GM23338 (cell line): Measurements from ENCODE around the gene CD79A. TPM values are rescaled to one million over a fixed set of nuclear protein-coding genes. Genes with fewer than 3 reads are reported as not detected.

Source experiments
- ATAC-seq: fragments of 200-7000 bp; cut with Tn5 transposase; 3 replicates; pipeline ENCODE4 v1.9.1; 2020
- DNase-seq: peaks from one replicate; pipeline ENCODE4 v3.0.0-alpha.2; 2015; ENCODE audit warnings: low spot score
- H2AFZ ChIP-seq: fragments of 200-600 bp; sonication (generic); 2 replicates; pipeline ENCODE4 v1.8.0; 2016; ENCODE audit warnings: antibody characterized with exemption, mild to moderate bottlenecking, moderate library complexity
- H3F3A ChIP-seq: fragments of 200-600 bp; sonication (generic); replicated peaks from 2 replicates; pipeline ENCODE4 v1.8.0; 2017; ENCODE audit warnings: antibody characterized with exemption, mixed run types, low read depth
- H3K27ac ChIP-seq: fragments of 200-600 bp; sonication (generic); 2 replicates; pipeline ENCODE4 v1.6.1; 2016; ENCODE audit warnings: low read depth
- H3K27me3 ChIP-seq: fragments of 200-600 bp; sonication (generic); 2 replicates; pipeline ENCODE4 v1.8.0; 2016; ENCODE audit warnings: mild to moderate bottlenecking, mixed run types, moderate library complexity; ENCODE audit not compliant: insufficient read depth
- H3K36me3 ChIP-seq: fragments of 200-600 bp; sonication (generic); 2 replicates; pipeline ENCODE4 v1.8.0; 2016; ENCODE audit warnings: mild to moderate bottlenecking; ENCODE audit not compliant: insufficient read depth
- H3K4me1 ChIP-seq: fragments of 200-600 bp; sonication (generic); 2 replicates; pipeline ENCODE4 v1.8.0; 2016; ENCODE audit warnings: mild to moderate bottlenecking, moderate library complexity; ENCODE audit not compliant: insufficient read depth
- H3K4me2 ChIP-seq: fragments of 200-600 bp; sonication (generic); 2 replicates; pipeline ENCODE4 v1.7.1; 2017; ENCODE audit warnings: mixed run types
- H3K4me3 ChIP-seq: fragments of 200-600 bp; sonication (generic); 2 replicates; pipeline ENCODE4 v1.6.1; 2016; ENCODE audit warnings: mixed run types
- H3K79me2 ChIP-seq: fragments of 200-600 bp; sonication (generic); replicated peaks from 2 replicates; pipeline ENCODE4 v1.8.0; 2017; ENCODE audit warnings: mild to moderate bottlenecking; ENCODE audit not compliant: insufficient read depth
- H3K9me2 ChIP-seq: fragments of 200-600 bp; sonication (generic); 2 replicates; pipeline ENCODE4 v1.8.0; 2017; ENCODE audit not compliant: insufficient read depth
- H4K20me1 ChIP-seq: fragments of 200-600 bp; sonication (generic); replicated peaks from 2 replicates; pipeline ENCODE4 v1.8.0; 2017; ENCODE audit warnings: mild to moderate bottlenecking; ENCODE audit not compliant: insufficient read depth
- H3K27ac Mint-ChIP-seq: 2 replicates; pipeline ENCODE4 v1.8.0; 2020; ENCODE audit warnings: inconsistent platforms, mild to moderate bottlenecking, moderate library complexity, mixed read lengths
- H3K27me3 Mint-ChIP-seq: 3 replicates; pipeline ENCODE4 v1.8.0; 2022; ENCODE audit warnings: low read depth, mild to moderate bottlenecking, moderate library complexity, mixed read lengths, inconsistent platforms; ENCODE audit not compliant: insufficient read depth, poor library complexity
- H3K36me3 Mint-ChIP-seq: 3 replicates; pipeline ENCODE4 v1.8.0; 2021; ENCODE audit warnings: low read depth, mild to moderate bottlenecking, inconsistent platforms, moderate library complexity, mixed read lengths
- H3K4me1 Mint-ChIP-seq: 3 replicates; pipeline ENCODE4 v1.8.0; 2020; ENCODE audit warnings: mild to moderate bottlenecking, inconsistent platforms, mixed read lengths
- H3K4me3 Mint-ChIP-seq: 3 replicates; pipeline ENCODE4 v1.8.0; 2021; ENCODE audit warnings: moderate library complexity, mild to moderate bottlenecking, inconsistent platforms, mixed read lengths
- H3K9me3 Mint-ChIP-seq: 3 replicates; pipeline ENCODE4 v1.8.0; 2020; ENCODE audit warnings: moderate library complexity, mild to moderate bottlenecking, inconsistent platforms, mixed read lengths
- CREB1 ChIP-seq: fragments of 250-450 bp; sonication (Bioruptor Pico); IDR thresholded peaks from 2 replicates; pipeline ENCODE4 v1.5.0; 2020; ENCODE audit warnings: low read depth, mild to moderate bottlenecking, moderate library complexity
- CTCF ChIP-seq, 2 experiments: fragments of 200-600 bp in 1 of 2; sonication (generic) in 1 of 2; conservative IDR thresholded peaks; 2 replicates each; pipeline versions ENCODE4 v1.5.1 to v1.6.1; 2016 to 2017; ENCODE audit warnings: antibody characterized with exemption in 2 of 2, low read depth in 2 of 2, mild to moderate bottlenecking in 2 of 2, moderate library complexity in 1 of 2
- ETS1 ChIP-seq: IDR thresholded peaks from 2 replicates; pipeline ENCODE4 v1.6.1; 2016; ENCODE audit warnings: antibody characterized with exemption
- EZH2 ChIP-seq: fragments of 200-600 bp; sonication (generic); IDR thresholded peaks from one replicate; pipeline ENCODE4 v1.8.0; 2017; ENCODE audit warnings: antibody characterized with exemption, mild to moderate bottlenecking, low read depth; ENCODE audit not compliant: unreplicated experiment
- EZH2phosphoT487 ChIP-seq: fragments of 200-600 bp; sonication (generic); IDR thresholded peaks from one replicate; pipeline ENCODE4 v1.8.1; 2018; ENCODE audit warnings: antibody characterized with exemption; ENCODE audit not compliant: unreplicated experiment
- JUNB ChIP-seq: IDR thresholded peaks from one replicate; pipeline ENCODE4 v1.6.1; 2016; ENCODE audit warnings: antibody characterized with exemption; ENCODE audit not compliant: unreplicated experiment
- NANOG ChIP-seq: IDR thresholded peaks from 2 replicates; pipeline ENCODE4 v1.6.1; 2016; ENCODE audit warnings: antibody characterized with exemption, borderline replicate concordance
- POLR2AphosphoS5 ChIP-seq: IDR thresholded peaks from 2 replicates; pipeline ENCODE4 v1.6.1; 2016; ENCODE audit warnings: antibody characterized with exemption, low read depth
- STAT1 ChIP-seq: IDR thresholded peaks from one replicate; pipeline ENCODE4 v1.6.1; 2016; ENCODE audit warnings: antibody characterized with exemption; ENCODE audit not compliant: unreplicated experiment
- ZNF114 ChIP-seq: fragments of 250-450 bp; sonication (Bioruptor Pico); IDR thresholded peaks from 2 replicates; pipeline ENCODE4 v1.5.0; 2020; ENCODE audit warnings: mild to moderate bottlenecking, moderate library complexity
- ZNF331 ChIP-seq: fragments of 250-450 bp; sonication (Bioruptor Pico); IDR thresholded peaks from 2 replicates; pipeline ENCODE4 v1.5.0; 2020; ENCODE audit warnings: low read depth, mild to moderate bottlenecking, moderate library complexity
- polyA plus RNA-seq: library from polyadenylated mRNA; unstranded; fragments of >200 nt; fragmentation: Nextera tagmentation; extraction: Ambion mirVana; gene quantifications from 2 replicates; pipeline ENCODE4 v1.2.1, GENCODE V29; 2016
- total RNA-seq: library from RNA; depleted of rRNA; stranded (reverse); fragments of >200 nt; shearing (Covaris generic); gene quantifications from 2 replicates; pipeline ENCODE4 v1.2.3, GENCODE V29; 2014
- TF ChIP-seq, protein P1 (sequence below): fragments of 250-450 bp; sonication (Bioruptor Pico); IDR thresholded peaks from 2 replicates; pipeline ENCODE4 v1.5.0; 2020; ENCODE audit warnings: mild to moderate bottlenecking, moderate library complexity
- TF ChIP-seq, protein P2 (sequence below): IDR thresholded peaks from one replicate; pipeline ENCODE4 v1.6.1; 2018; ENCODE audit warnings: antibody characterized with exemption; ENCODE audit not compliant: unreplicated experiment

The CD79A gene
- total and polyA plus RNA-seq, 2 experiments from 2014 or later = 0.27 TPM; not detected in 1

- Mint-ChIP-seq H3K4me3 (no peak overlapping the region), H3K27me3 (peaks cover 18% of the 10 kb centered on the region), H3K9me3 (peaks cover 14% of the 10 kb centered on the region; the same call in 2 of the 3 replicates), H3K36me3 (peaks cover 5% of the 10 kb centered on the region; the same call in 2 of the 3 replicates), H3K27ac (no peak overlapping the region), H3K4me1 (no peaks in the 10 kb centered on the region; the same call in 2 of the 3 replicates)
- H3K79me2 ChIP-seq = no peaks in the 10 kb centered on the region
- H2AFZ ChIP-seq = no peak overlapping the region
- H3K27me3 ChIP-seq = no peaks in the 10 kb centered on the region
- H3K4me1 ChIP-seq = no peaks in the 10 kb centered on the region
- no peaks in the 10 kb centered on the region for H3K9me2 ChIP-seq
- no peaks in the 10 kb centered on the region for H3K36me3 ChIP-seq
- no peak for DNase-seq
- no peak for TF ChIP-seq JUNB
- no peak for TF ChIP-seq EZH2
- TF ChIP-seq, protein P1, sequence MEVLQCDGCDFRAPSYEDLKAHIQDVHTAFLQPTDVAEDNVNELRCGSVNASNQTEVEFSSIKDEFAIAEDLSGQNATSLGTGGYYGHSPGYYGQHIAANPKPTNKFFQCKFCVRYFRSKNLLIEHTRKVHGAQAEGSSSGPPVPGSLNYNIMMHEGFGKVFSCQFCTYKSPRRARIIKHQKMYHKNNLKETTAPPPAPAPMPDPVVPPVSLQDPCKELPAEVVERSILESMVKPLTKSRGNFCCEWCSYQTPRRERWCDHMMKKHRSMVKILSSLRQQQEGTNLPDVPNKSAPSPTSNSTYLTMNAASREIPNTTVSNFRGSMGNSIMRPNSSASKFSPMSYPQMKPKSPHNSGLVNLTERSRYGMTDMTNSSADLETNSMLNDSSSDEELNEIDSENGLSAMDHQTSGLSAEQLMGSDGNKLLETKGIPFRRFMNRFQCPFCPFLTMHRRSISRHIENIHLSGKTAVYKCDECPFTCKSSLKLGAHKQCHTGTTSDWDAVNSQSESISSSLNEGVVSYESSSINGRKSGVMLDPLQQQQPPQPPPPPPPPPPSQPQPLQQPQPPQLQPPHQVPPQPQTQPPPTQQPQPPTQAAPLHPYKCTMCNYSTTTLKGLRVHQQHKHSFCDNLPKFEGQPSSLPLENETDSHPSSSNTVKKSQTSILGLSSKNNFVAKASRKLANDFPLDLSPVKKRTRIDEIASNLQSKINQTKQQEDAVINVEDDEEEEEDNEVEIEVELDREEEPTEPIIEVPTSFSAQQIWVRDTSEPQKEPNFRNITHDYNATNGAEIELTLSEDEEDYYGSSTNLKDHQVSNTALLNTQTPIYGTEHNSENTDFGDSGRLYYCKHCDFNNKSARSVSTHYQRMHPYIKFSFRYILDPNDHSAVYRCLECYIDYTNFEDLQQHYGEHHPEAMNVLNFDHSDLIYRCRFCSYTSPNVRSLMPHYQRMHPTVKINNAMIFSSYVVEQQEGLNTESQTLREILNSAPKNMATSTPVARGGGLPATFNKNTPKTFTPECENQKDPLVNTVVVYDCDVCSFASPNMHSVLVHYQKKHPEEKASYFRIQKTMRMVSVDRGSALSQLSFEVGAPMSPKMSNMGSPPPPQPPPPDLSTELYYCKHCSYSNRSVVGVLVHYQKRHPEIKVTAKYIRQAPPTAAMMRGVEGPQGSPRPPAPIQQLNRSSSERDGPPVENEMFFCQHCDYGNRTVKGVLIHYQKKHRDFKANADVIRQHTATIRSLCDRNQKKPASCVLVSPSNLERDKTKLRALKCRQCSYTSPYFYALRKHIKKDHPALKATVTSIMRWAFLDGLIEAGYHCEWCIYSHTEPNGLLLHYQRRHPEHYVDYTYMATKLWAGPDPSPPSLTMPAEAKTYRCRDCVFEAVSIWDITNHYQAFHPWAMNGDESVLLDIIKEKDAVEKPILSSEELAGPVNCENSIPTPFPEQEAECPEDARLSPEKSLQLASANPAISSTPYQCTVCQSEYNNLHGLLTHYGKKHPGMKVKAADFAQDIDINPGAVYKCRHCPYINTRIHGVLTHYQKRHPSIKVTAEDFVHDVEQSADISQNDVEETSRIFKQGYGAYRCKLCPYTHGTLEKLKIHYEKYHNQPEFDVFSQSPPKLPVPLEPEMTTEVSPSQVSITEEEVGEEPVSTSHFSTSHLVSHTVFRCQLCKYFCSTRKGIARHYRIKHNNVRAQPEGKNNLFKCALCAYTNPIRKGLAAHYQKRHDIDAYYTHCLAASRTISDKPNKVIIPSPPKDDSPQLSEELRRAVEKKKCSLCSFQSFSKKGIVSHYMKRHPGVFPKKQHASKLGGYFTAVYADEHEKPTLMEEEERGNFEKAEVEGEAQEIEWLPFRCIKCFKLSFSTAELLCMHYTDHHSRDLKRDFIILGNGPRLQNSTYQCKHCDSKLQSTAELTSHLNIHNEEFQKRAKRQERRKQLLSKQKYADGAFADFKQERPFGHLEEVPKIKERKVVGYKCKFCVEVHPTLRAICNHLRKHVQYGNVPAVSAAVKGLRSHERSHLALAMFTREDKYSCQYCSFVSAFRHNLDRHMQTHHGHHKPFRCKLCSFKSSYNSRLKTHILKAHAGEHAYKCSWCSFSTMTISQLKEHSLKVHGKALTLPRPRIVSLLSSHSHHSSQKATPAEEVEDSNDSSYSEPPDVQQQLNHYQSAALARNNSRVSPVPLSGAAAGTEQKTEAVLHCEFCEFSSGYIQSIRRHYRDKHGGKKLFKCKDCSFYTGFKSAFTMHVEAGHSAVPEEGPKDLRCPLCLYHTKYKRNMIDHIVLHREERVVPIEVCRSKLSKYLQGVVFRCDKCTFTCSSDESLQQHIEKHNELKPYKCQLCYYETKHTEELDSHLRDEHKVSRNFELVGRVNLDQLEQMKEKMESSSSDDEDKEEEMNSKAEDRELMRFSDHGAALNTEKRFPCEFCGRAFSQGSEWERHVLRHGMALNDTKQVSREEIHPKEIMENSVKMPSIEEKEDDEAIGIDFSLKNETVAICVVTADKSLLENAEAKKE (CRISPR knock-in tag) = no peak
- TF ChIP-seq CREB1 (CRISPR knock-in tag) = no peak
- TF ChIP-seq, protein P2, sequence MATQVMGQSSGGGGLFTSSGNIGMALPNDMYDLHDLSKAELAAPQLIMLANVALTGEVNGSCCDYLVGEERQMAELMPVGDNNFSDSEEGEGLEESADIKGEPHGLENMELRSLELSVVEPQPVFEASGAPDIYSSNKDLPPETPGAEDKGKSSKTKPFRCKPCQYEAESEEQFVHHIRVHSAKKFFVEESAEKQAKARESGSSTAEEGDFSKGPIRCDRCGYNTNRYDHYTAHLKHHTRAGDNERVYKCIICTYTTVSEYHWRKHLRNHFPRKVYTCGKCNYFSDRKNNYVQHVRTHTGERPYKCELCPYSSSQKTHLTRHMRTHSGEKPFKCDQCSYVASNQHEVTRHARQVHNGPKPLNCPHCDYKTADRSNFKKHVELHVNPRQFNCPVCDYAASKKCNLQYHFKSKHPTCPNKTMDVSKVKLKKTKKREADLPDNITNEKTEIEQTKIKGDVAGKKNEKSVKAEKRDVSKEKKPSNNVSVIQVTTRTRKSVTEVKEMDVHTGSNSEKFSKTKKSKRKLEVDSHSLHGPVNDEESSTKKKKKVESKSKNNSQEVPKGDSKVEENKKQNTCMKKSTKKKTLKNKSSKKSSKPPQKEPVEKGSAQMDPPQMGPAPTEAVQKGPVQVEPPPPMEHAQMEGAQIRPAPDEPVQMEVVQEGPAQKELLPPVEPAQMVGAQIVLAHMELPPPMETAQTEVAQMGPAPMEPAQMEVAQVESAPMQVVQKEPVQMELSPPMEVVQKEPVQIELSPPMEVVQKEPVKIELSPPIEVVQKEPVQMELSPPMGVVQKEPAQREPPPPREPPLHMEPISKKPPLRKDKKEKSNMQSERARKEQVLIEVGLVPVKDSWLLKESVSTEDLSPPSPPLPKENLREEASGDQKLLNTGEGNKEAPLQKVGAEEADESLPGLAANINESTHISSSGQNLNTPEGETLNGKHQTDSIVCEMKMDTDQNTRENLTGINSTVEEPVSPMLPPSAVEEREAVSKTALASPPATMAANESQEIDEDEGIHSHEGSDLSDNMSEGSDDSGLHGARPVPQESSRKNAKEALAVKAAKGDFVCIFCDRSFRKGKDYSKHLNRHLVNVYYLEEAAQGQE = no peak
- TF ChIP-seq EZH2phosphoT487 = no peak
- no peak for TF ChIP-seq ZNF114 (CRISPR knock-in tag)
- TF ChIP-seq NANOG = no peak
- TF ChIP-seq ZNF331 = no peak
- TF ChIP-seq STAT1 = no peak
- TF ChIP-seq POLR2AphosphoS5 = no peak
- no peak for TF ChIP-seq CTCF (conservative IDR thresholded peaks at IDR 0.05; ENCODE audit: low read depth in 2 of 2)
- no peak for TF ChIP-seq ETS1
- H3F3A ChIP-seq = no peaks in the 10 kb centered on the region
- no peak overlapping the region for H3K27ac ChIP-seq
- H3K4me2 ChIP-seq = no peak overlapping the region
- H3K4me3 ChIP-seq = no peak overlapping the region
- ATAC-seq = no peak
- no peaks in the 10 kb centered on the region for H4K20me1 ChIP-seq
Observed at GRCh38 chr19:41845051-41845590, 32.0 kb upstream of the CD79A start.
